H9 (cell line): ENCODE data around the gene CNKSR1. TPM values are rescaled to one million over a fixed set of nuclear protein-coding genes. Genes with fewer than 3 reads are reported as not detected.

Source experiments
- DNase-seq: peaks from one replicate; pipeline ENCODE4 v3.0.0-alpha.2; 2017
- H2AFZ ChIP-seq: one replicate; pipeline ENCODE4 v1.6.1; 2013; ENCODE audit warnings: mild to moderate bottlenecking, low read length, control low read depth, moderate library complexity
- H2AK5ac ChIP-seq: 2 replicates; pipeline ENCODE4 v1.6.1; 2013; ENCODE audit warnings: low read length, control low read depth, mixed read lengths; ENCODE audit not compliant: insufficient read length
- H2BK120ac ChIP-seq: one replicate; pipeline ENCODE4 v1.6.1; 2013; ENCODE audit warnings: low read depth, mild to moderate bottlenecking, low read length, control low read depth, inconsistent platforms; ENCODE audit not compliant: poor library complexity, severe bottlenecking
- H2BK12ac ChIP-seq: 2 replicates; pipeline ENCODE4 v1.6.1; 2013; ENCODE audit warnings: low read length, control low read depth, mixed read lengths, low read depth; ENCODE audit not compliant: insufficient read length
- H2BK15ac ChIP-seq: 2 replicates; pipeline ENCODE4 v1.6.1; 2013; ENCODE audit warnings: low read depth, low read length, control low read depth
- H2BK20ac ChIP-seq: one replicate; pipeline ENCODE4 v1.6.1; 2013; ENCODE audit warnings: low read depth, mild to moderate bottlenecking, low read length, control low read depth, inconsistent platforms; ENCODE audit not compliant: poor library complexity, severe bottlenecking
- H2BK5ac ChIP-seq: 2 replicates; pipeline ENCODE4 v1.6.1; 2013; ENCODE audit warnings: low read length, control low read depth, mixed read lengths; ENCODE audit not compliant: insufficient read length
- H3K14ac ChIP-seq: 2 replicates; pipeline ENCODE4 v1.6.1; 2013; ENCODE audit warnings: low read length, control low read depth; ENCODE audit not compliant: insufficient read depth
- H3K18ac ChIP-seq: 2 replicates; pipeline ENCODE4 v1.6.1; 2013; ENCODE audit warnings: low read depth, mild to moderate bottlenecking, mixed read lengths, low read length, control low read depth; ENCODE audit not compliant: insufficient read length
- H3K23ac ChIP-seq: 2 replicates; pipeline ENCODE4 v1.6.1; 2013; ENCODE audit warnings: low read length, control low read depth, mixed read lengths, low read depth; ENCODE audit not compliant: insufficient read length
- H3K23me2 ChIP-seq: 2 replicates; pipeline ENCODE4 v1.6.1; 2013; ENCODE audit warnings: low read depth, mild to moderate bottlenecking, mixed read lengths, low read length, control low read depth; ENCODE audit not compliant: insufficient read length, poor library complexity, severe bottlenecking
- H3K27ac ChIP-seq: 2 replicates; pipeline ENCODE4 v1.5.1; 2013; ENCODE audit warnings: low read length, control low read depth, mixed read lengths, low read depth; ENCODE audit not compliant: insufficient read length
- H3K27me3 ChIP-seq: 2 replicates; pipeline ENCODE4 v1.6.1; 2013; ENCODE audit warnings: low read length, control low read depth, inconsistent platforms; ENCODE audit not compliant: insufficient read depth
- H3K4ac ChIP-seq: 2 replicates; pipeline ENCODE4 v1.6.1; 2013; ENCODE audit warnings: low read depth, mild to moderate bottlenecking, control low read depth, inconsistent platforms, low read length, moderate library complexity
- H3K4me1 ChIP-seq: 2 replicates; pipeline ENCODE4 v1.6.1; 2013; ENCODE audit warnings: low read length, control low read depth, inconsistent platforms; ENCODE audit not compliant: insufficient read depth
- H3K4me2 ChIP-seq: 2 replicates; pipeline ENCODE4 v1.6.1; 2013; ENCODE audit warnings: low read length, control low read depth, mixed read lengths; ENCODE audit not compliant: insufficient read length, insufficient read depth
- H3K56ac ChIP-seq: 2 replicates; pipeline ENCODE4 v1.6.1; 2013; ENCODE audit warnings: low read depth, mild to moderate bottlenecking, mixed read lengths, low read length, control low read depth; ENCODE audit not compliant: insufficient read length
- H3K79me1 ChIP-seq: 2 replicates; pipeline ENCODE4 v1.6.1; 2013; ENCODE audit warnings: low read depth, mild to moderate bottlenecking, moderate library complexity, low read length, control low read depth, inconsistent platforms; ENCODE audit not compliant: insufficient read depth, poor library complexity, severe bottlenecking
- H3K79me2 ChIP-seq: 2 replicates; pipeline ENCODE4 v1.6.1; 2013; ENCODE audit warnings: low read length, control low read depth, inconsistent platforms; ENCODE audit not compliant: insufficient read depth
- H3K9ac ChIP-seq: 2 replicates; pipeline ENCODE4 v1.6.1; 2013; ENCODE audit warnings: low read length, control low read depth, mixed read lengths; ENCODE audit not compliant: insufficient read length; ENCODE audit errors: extremely low read depth
- H3K9me3 ChIP-seq: one replicate; pipeline ENCODE4 v1.6.1; 2013; ENCODE audit warnings: low read depth, low read length, inconsistent platforms; ENCODE audit not compliant: control insufficient read depth
- H3T11ph ChIP-seq: one replicate; pipeline ENCODE4 v1.6.1; 2013; ENCODE audit warnings: mild to moderate bottlenecking, low read length, control low read depth, inconsistent platforms
- H4K20me1 ChIP-seq: one replicate; pipeline ENCODE4 v1.6.1; 2013; ENCODE audit not compliant: control insufficient read depth, insufficient read length, insufficient read depth
- H4K5ac ChIP-seq: 2 replicates; pipeline ENCODE4 v1.6.1; 2013; ENCODE audit warnings: low read depth, mild to moderate bottlenecking, mixed read lengths, low read length, control low read depth; ENCODE audit not compliant: insufficient read length
- H4K8ac ChIP-seq: replicated peaks from 2 replicates; pipeline ENCODE4 v1.6.1; 2013; ENCODE audit warnings: low read length, control low read depth, mixed read lengths, low read depth; ENCODE audit not compliant: insufficient read length
- H4K91ac ChIP-seq: 2 replicates; pipeline ENCODE4 v1.6.1; 2013; ENCODE audit warnings: low read depth, mild to moderate bottlenecking, moderate library complexity, mixed read lengths, low read length, control low read depth; ENCODE audit not compliant: insufficient read length
- H3K27ac Mint-ChIP-seq, 3 experiments: 2 replicates in 2 of 3; 3 replicates in 1 of 3; pipeline ENCODE4 v1.8.0; 2020 to 2021; ENCODE audit warnings: mixed read lengths in 3 of 3, mild to moderate bottlenecking in 1 of 3, moderate library complexity in 1 of 3
- H3K27me3 Mint-ChIP-seq: 2 replicates; pipeline ENCODE4 v1.8.0; 2021; ENCODE audit warnings: low read depth, mild to moderate bottlenecking, moderate library complexity, mixed read lengths
- H3K36me3 Mint-ChIP-seq, 3 experiments: 2 replicates in 2 of 3; 3 replicates in 1 of 3; pipeline ENCODE4 v1.8.0; 2020 to 2021; ENCODE audit warnings: low read depth in 3 of 3, mixed read lengths in 3 of 3; ENCODE audit not compliant: insufficient read depth in 1 of 3
- H3K4me1 Mint-ChIP-seq, 2 experiments: 2 replicates each; pipeline ENCODE4 v1.8.0; 2020; ENCODE audit warnings: mixed read lengths in 2 of 2
- H3K4me3 Mint-ChIP-seq, 2 experiments: 2 replicates in 1 of 2; 3 replicates in 1 of 2; pipeline ENCODE4 v1.8.0; 2020 to 2021; ENCODE audit warnings: mild to moderate bottlenecking in 2 of 2, mixed read lengths in 2 of 2, moderate library complexity in 1 of 2
- H3K9me3 Mint-ChIP-seq, 2 experiments: 2 replicates in 1 of 2; 3 replicates in 1 of 2; pipeline ENCODE4 v1.8.0; 2020; ENCODE audit warnings: mild to moderate bottlenecking in 2 of 2, mixed read lengths in 2 of 2, moderate library complexity in 1 of 2
- CTCF ChIP-seq: fragments of 200-600 bp; sonication (generic); conservative IDR thresholded peaks from 3 replicates; pipeline ENCODE4 v1.8.0; 2021; ENCODE audit warnings: antibody characterized with exemption, mild to moderate bottlenecking
- WGBS: extraction: QIAGEN DNeasy Blood & Tissue Kit; methylation state at CpG from one replicate; pipeline ENCODE4 v1.1.7; 2013; ENCODE audit warnings: missing lambda C conversion rate, low lambda C conversion rate, mixed read lengths; ENCODE audit not compliant: insufficient read length; ENCODE audit errors: extremely low coverage; 5-methylcytosine and 5-hydroxymethylcytosine counted together
- total RNA-seq: library from RNA; stranded (reverse); gene quantifications from 2 replicates; pipeline ENCODE4 v1.2.1, GENCODE V29; 2021

Gene CNKSR1
- total RNA-seq, 1 experiment from 2014 or later = 26.3 TPM

DNA sequence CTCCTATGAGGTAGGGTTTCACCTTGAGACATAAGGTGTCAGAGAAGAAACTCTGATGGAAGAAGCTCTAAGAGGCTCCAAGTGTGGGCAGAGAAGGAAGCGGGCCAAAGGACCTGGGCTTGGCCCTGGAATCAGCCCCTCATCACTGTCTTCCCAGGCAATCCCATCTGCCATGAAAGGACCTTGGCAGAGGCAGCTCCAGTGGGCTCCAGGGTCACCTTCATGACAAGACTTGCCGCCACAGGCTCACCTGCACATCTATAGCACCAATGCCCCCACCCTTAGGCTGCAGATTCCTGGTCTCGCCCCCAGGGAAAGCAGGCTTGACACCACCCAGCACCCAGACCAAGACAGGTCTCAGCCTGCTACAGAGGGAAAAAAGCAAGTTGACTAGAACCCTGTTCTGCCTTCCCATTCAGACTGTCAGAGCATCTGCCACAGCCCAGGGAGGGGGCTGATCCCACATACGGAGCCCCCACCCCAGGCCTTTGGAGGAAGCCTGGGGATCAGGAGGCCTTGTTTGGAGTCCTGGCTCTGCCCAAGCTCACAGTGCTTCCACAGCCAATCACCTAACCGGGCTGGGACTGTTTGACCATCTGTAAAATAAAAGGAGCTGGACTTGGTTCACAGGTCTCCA lies 18.9 kb upstream of the CNKSR1 start:
- Histone ChIP-seq H3K9ac (no peak overlapping the region), H2BK12ac (no peak overlapping the region), H4K91ac (no peak overlapping the region), H3K4ac (no peak overlapping the region), H3K27me3 (peaks cover 49% of the 10 kb centered on the region; the same call in 1 of the 2 replicates), H2BK15ac (no peak overlapping the region), H3K4me2 (peak overlapping the region; percentile 8), H2BK5ac (no peak overlapping the region), H3K14ac (no peak overlapping the region), H3K9me3 (no peaks in the 10 kb centered on the region), H2BK120ac (no peak overlapping the region), H3K18ac (no peak overlapping the region), H3K79me1 (no peaks in the 10 kb centered on the region), H3K23ac (no peak overlapping the region), H3K56ac (no peak overlapping the region), H2AK5ac (no peak overlapping the region), H3K4me1 (peaks cover 11% of the 10 kb centered on the region; the same call in 1 of the 2 replicates), H3K23me2 (peaks cover 23% of the 10 kb centered on the region), H2AFZ (no peak overlapping the region), H4K20me1 (no peaks in the 10 kb centered on the region), H2BK20ac (no peak overlapping the region), H3K27ac (no peak overlapping the region), H4K8ac (no peak overlapping the region), H3K79me2 (no peaks in the 10 kb centered on the region), H3T11ph (no peak overlapping the region), H4K5ac (no peak overlapping the region)
- Mint-ChIP-seq H3K9me3 (peaks cover 0 to 4% of the 10 kb centered on the region in 2 experiments; a peak in 1 of 5 replicates), H3K4me3 (peak overlapping the region in 1 of 2 experiments; percentile 65; a peak in 2 of 5 replicates), H3K27me3 (peaks cover 96% of the 10 kb centered on the region), H3K4me1 (peaks cover 46 to 60% of the 10 kb centered on the region in 2 experiments), H3K27ac (no peak overlapping the region), H3K36me3 (no peaks in the 10 kb centered on the region)
- DNase-seq = no peak
- no CpG with 5 or more reads among the region's 5 CpGs for WGBS
- no peak for TF ChIP-seq CTCF
